ENCODE results near the gene SLC49A4. TPM values are rescaled to one million over a fixed set of nuclear protein-coding genes. Genes with fewer than 3 reads are reported as not detected.
A peak's percentile ranks its signal among the peaks of the same experiment; 100 is the strongest.

The SLC49A4 gene
- total RNA-seq, 1 donor from 2014 or later, result 16.6 TPM

DNA sequence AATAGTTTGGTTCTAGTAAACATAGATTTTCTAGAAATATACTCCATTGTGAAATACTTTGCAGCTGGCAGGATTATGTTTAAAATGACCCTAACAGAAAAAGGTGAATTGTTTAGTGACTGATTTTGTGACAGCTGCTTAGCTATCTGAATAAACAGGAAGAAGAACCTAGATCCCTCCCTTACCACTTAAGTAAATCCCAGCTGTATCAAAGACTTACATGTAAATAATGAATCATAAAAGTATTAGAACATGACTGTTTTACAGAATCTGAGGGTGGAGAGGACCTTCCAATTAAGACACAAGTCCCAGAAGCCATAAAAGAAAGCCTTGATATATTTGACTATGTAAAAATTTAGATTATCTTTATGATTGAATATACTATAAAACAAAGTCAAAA is 15.9 kb downstream of the SLC49A4 start:
- H3K4me1 Mint-ChIP-seq, result no peaks in the 10 kb centered on the region
- no peaks in the 10 kb centered on the region for H3K9me3 Mint-ChIP-seq
- H3K27me3 Mint-ChIP-seq (ENCODE audit: low read depth), result no peaks in the 10 kb centered on the region
- no peaks in the 10 kb centered on the region for H3K36me3 Mint-ChIP-seq (ENCODE audit: low read depth)
- H3K4me3 Mint-ChIP-seq, result no peak overlapping the region
- no peak for DNase-seq (ENCODE audit: low read depth, low spot score)
- no peak overlapping the region for H3K27ac Mint-ChIP-seq (ENCODE audit: unreplicated experiment)
- TF ChIP-seq, protein P1, sequence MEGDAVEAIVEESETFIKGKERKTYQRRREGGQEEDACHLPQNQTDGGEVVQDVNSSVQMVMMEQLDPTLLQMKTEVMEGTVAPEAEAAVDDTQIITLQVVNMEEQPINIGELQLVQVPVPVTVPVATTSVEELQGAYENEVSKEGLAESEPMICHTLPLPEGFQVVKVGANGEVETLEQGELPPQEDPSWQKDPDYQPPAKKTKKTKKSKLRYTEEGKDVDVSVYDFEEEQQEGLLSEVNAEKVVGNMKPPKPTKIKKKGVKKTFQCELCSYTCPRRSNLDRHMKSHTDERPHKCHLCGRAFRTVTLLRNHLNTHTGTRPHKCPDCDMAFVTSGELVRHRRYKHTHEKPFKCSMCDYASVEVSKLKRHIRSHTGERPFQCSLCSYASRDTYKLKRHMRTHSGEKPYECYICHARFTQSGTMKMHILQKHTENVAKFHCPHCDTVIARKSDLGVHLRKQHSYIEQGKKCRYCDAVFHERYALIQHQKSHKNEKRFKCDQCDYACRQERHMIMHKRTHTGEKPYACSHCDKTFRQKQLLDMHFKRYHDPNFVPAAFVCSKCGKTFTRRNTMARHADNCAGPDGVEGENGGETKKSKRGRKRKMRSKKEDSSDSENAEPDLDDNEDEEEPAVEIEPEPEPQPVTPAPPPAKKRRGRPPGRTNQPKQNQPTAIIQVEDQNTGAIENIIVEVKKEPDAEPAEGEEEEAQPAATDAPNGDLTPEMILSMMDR (conservative IDR thresholded peaks at IDR 0.05), result no peak

GRCh38 chr3:122816587-122816986 is 21.7 kb downstream of the SLC49A4 start:
- no peak overlapping the region for H3K4me3 Mint-ChIP-seq
- H3K36me3 Mint-ChIP-seq (ENCODE audit: low read depth), result peaks cover 5% of the 10 kb centered on the region
- no peak overlapping the region for H3K27ac Mint-ChIP-seq (ENCODE audit: unreplicated experiment)
- no peaks in the 10 kb centered on the region for H3K4me1 Mint-ChIP-seq
- DNase-seq (ENCODE audit: low read depth, low spot score), result no peak
- TF ChIP-seq, protein P1 (conservative IDR thresholded peaks at IDR 0.05), result no peak
- H3K9me3 Mint-ChIP-seq, result no peaks in the 10 kb centered on the region
- H3K27me3 Mint-ChIP-seq (ENCODE audit: low read depth), result no peaks in the 10 kb centered on the region

GRCh38 chr3:122824465-122825381 is 29.9 kb downstream of the SLC49A4 start:
- peaks cover 2% of the 10 kb centered on the region for H3K9me3 Mint-ChIP-seq
- H3K27me3 Mint-ChIP-seq (ENCODE audit: low read depth), result no peaks in the 10 kb centered on the region
- no peak overlapping the region for H3K4me3 Mint-ChIP-seq
- DNase-seq (ENCODE audit: low read depth, low spot score), result no peak
- H3K4me1 Mint-ChIP-seq, result peaks cover 4% of the 10 kb centered on the region
- H3K36me3 Mint-ChIP-seq (ENCODE audit: low read depth), result peaks cover 18% of the 10 kb centered on the region
- TF ChIP-seq, protein P1 (conservative IDR thresholded peaks at IDR 0.05), result no peak
- H3K27ac Mint-ChIP-seq (ENCODE audit: unreplicated experiment), result peak overlapping the region; percentile 9

GRCh38 chr3:122825460-122825859 is 30.6 kb downstream of the SLC49A4 start:
- peaks cover 2% of the 10 kb centered on the region for H3K9me3 Mint-ChIP-seq
- TF ChIP-seq, protein P1 (conservative IDR thresholded peaks at IDR 0.05), result no peak

GRCh38 chr3:122826278-122826677 is 31.4 kb downstream of the SLC49A4 start:
- H3K27ac Mint-ChIP-seq (ENCODE audit: unreplicated experiment), result no peak overlapping the region
- DNase-seq (ENCODE audit: low read depth, low spot score), result no peak
- H3K36me3 Mint-ChIP-seq (ENCODE audit: low read depth), result peaks cover 24% of the 10 kb centered on the region
- no peak overlapping the region for H3K4me3 Mint-ChIP-seq
- TF ChIP-seq, protein P1 (conservative IDR thresholded peaks at IDR 0.05), result no peak
- peaks cover 2% of the 10 kb centered on the region for H3K9me3 Mint-ChIP-seq
- peaks cover 4% of the 10 kb centered on the region for H3K4me1 Mint-ChIP-seq
- no peaks in the 10 kb centered on the region for H3K27me3 Mint-ChIP-seq (ENCODE audit: low read depth)

More at GRCh38 chr3:122825460-122825859, 30.6 kb downstream of the SLC49A4 start:
- H3K4me3 Mint-ChIP-seq, result no peak overlapping the region
- peaks cover 4% of the 10 kb centered on the region for H3K4me1 Mint-ChIP-seq
- H3K27me3 Mint-ChIP-seq (ENCODE audit: low read depth), result no peaks in the 10 kb centered on the region
- H3K36me3 Mint-ChIP-seq (ENCODE audit: low read depth), result peaks cover 19% of the 10 kb centered on the region
- no peak for DNase-seq (ENCODE audit: low read depth, low spot score)
- H3K27ac Mint-ChIP-seq (ENCODE audit: unreplicated experiment), result no peak overlapping the region

All from neural crest cell (in vitro differentiated cells).